IPS DF 4.7 (cell line): ENCODE data around the gene CAPN12.
A peak's percentile ranks its signal among the peaks of the same experiment; 100 is the strongest.

Experiments used
- DNase-seq: peaks from one replicate; pipeline ENCODE4 v3.0.0-alpha.2; 2013; ENCODE audit warnings: low spot score; ENCODE audit errors: extremely low read depth

CAPN12 gene

GRCh38 chr19:38697197-38697596 is 47.1 kb downstream of the CAPN12 start:
- DNase-seq = no peak

GRCh38 chr19:38696729-38697055 is 47.6 kb downstream of the CAPN12 start:
- DNase-seq = no peak

- no peak for DNase-seq
Measured at GRCh38 chr19:38695832-38696728, 48.2 kb downstream of the CAPN12 start.

- DNase-seq = no peak
Measured at GRCh38 chr19:38695317-38695683, 49.0 kb downstream of the CAPN12 start.

- DNase-seq = no peak
Measured at GRCh38 chr19:38693380-38694223, 50.7 kb downstream of the CAPN12 start.

GRCh38 chr19:38692458-38693379 is 51.6 kb downstream of the CAPN12 start:
- DNase-seq = no peak

- DNase-seq = no peak
Measured at GRCh38 chr19:38691938-38692457, 52.3 kb downstream of the CAPN12 start.

- DNase-seq = no peak
Measured at GRCh38 chr19:38690832-38691231, 53.4 kb downstream of the CAPN12 start.

GRCh38 chr19:38690146-38690545 is 54.1 kb downstream of the CAPN12 start:
- no peak for DNase-seq

- DNase-seq = no peak
Measured at GRCh38 chr19:38687837-38688378, 56.4 kb downstream of the CAPN12 start.

- no peak for DNase-seq
Measured at GRCh38 chr19:38686530-38686888, 57.8 kb downstream of the CAPN12 start.

- DNase-seq = no peak
Measured at GRCh38 chr19:38685666-38686529, 58.4 kb downstream of the CAPN12 start.

- DNase-seq = no peak
Measured at GRCh38 chr19:38684862-38685665, 59.2 kb downstream of the CAPN12 start.

- no peak for DNase-seq
Measured at GRCh38 chr19:38684078-38684861, 60.0 kb downstream of the CAPN12 start.

GRCh38 chr19:38683393-38684077 is 60.7 kb downstream of the CAPN12 start:
- DNase-seq = peak; percentile 90

- no peak for DNase-seq
Measured at GRCh38 chr19:38682872-38683392, 61.3 kb downstream of the CAPN12 start.

GRCh38 chr19:38682195-38682867 is 61.9 kb downstream of the CAPN12 start:
- no peak for DNase-seq
